HG03565 (cell line): Measurements from ENCODE around the gene PAPPA.

Experiments
- ATAC-seq: cut with Tn5 transposase; IDR thresholded peaks from one replicate; pipeline ENCODE4 v1.9.1; 2021; ENCODE audit warnings: mild to moderate bottlenecking, moderate library complexity; ENCODE audit not compliant: unreplicated experiment

The PAPPA gene, protein sequence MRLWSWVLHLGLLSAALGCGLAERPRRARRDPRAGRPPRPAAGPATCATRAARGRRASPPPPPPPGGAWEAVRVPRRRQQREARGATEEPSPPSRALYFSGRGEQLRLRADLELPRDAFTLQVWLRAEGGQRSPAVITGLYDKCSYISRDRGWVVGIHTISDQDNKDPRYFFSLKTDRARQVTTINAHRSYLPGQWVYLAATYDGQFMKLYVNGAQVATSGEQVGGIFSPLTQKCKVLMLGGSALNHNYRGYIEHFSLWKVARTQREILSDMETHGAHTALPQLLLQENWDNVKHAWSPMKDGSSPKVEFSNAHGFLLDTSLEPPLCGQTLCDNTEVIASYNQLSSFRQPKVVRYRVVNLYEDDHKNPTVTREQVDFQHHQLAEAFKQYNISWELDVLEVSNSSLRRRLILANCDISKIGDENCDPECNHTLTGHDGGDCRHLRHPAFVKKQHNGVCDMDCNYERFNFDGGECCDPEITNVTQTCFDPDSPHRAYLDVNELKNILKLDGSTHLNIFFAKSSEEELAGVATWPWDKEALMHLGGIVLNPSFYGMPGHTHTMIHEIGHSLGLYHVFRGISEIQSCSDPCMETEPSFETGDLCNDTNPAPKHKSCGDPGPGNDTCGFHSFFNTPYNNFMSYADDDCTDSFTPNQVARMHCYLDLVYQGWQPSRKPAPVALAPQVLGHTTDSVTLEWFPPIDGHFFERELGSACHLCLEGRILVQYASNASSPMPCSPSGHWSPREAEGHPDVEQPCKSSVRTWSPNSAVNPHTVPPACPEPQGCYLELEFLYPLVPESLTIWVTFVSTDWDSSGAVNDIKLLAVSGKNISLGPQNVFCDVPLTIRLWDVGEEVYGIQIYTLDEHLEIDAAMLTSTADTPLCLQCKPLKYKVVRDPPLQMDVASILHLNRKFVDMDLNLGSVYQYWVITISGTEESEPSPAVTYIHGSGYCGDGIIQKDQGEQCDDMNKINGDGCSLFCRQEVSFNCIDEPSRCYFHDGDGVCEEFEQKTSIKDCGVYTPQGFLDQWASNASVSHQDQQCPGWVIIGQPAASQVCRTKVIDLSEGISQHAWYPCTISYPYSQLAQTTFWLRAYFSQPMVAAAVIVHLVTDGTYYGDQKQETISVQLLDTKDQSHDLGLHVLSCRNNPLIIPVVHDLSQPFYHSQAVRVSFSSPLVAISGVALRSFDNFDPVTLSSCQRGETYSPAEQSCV (N-terminal part only)

DNA sequence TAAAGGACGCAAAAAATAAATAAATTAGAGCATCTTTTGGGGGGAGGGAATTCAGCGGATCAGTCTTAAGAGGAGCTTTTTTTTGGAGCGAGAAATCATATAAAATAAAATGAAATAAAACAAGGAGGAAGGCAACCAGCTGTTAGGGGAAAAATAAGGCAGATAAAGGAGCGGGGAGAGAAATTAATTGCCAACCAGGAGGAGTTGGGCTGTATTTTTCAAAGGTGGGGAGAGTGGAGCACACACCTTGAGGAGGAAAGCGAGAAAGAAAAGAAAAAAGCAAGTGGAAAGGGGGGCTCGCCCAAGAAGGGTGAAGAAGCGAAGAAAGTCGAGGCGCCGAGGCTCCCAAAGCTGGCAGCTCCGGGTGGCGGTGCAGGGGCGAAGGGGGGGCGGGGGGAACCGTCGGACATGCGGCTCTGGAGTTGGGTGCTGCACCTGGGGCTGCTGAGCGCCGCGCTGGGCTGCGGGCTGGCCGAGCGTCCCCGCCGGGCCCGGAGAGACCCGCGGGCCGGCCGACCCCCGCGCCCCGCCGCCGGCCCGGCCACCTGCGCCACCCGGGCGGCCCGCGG is at the start of gene PAPPA:
Gene PAPPA, plus strand, starts transcription at position 27 of the 569 bp plus-strand sequence. Its CDS starts 382 bp downstream, at position 409.
- ATAC-seq, result no peak

DNA sequence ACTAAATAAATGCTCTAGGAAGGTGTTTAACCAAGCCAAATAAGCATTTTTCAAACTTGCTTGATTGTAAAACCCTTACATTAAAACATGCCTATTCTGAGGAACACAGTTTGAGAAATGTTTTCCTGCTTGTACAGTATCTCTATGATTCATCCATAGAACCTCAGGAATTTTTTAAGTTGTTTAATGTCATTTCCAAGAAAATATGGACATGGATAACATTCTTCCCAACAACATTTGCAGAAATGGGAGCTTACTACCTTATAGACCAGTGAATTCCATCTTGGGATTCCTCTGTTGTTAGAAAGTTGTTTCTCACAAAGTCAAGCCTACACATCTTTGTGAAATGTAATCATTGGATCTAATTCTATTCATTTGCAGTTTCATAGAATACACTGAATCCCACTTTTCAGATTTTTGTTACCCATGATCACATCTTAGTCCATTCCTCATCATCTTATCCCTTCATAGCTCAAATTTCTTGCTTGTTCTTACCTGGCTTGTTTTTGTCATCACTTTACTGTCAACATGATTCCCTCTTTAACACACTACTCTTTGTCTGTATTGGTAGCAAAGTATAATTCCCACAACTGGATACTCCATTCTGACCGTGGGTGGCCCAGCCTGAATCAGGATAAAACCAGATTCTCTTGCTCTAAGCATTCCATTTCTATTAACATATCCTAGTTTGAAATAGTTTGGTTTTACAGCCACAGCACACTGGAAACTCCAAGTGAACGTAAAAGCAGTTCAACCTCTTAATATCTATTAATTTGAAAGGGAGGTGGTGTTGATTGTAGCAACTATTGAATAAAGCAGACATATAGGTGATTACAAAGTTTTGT is 49.4 kb upstream of the PAPPA start:
- ATAC-seq, result no peak

DNA sequence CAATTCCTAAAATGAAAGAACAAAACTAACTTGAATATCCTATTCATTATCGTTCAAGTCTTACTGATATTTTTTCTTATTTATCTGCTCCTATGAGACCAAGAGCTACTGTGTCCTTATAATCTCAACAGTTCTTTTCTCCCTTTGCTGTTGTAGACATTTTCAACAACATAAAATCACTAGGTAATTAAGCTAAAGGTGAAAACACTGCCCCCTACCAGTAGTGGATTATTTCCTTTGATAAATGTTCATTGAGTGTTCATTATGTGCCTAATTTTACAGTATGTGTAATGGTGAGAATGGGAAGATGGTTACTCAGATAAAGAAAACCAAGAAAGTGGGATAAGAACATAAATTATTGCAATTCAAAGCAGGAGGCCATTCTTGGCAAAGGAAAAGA is 41.4 kb upstream of the PAPPA start:
- ATAC-seq, result no peak

DNA sequence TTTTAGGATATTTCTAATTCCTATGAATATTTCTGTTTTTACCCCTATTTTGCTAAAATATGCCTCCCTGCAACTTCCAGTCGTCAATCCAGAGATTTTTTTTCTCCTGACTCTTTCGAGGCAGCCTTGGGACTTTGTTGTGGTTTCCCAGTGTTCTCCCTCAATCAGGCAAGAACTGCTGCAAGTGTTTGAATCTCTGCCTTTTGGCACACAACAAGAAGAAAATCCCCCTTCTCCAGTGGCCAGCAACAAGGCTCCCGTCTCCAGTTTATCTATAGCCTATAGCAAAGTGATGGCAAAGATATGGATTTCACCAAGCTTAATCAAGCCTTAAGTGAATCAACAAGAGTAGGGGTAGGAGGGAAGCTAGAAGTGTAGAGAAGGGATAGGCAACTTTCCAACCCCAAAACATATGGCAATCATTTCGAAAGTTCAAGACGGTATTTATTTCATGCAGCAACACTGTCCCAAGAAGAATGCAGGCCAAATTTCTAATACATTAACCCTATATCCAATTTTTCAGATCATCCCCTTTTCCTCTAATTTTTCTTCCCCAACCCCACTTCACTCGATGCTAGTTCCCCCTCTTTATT is 37.7 kb upstream of the PAPPA start:
- no peak for ATAC-seq

DNA sequence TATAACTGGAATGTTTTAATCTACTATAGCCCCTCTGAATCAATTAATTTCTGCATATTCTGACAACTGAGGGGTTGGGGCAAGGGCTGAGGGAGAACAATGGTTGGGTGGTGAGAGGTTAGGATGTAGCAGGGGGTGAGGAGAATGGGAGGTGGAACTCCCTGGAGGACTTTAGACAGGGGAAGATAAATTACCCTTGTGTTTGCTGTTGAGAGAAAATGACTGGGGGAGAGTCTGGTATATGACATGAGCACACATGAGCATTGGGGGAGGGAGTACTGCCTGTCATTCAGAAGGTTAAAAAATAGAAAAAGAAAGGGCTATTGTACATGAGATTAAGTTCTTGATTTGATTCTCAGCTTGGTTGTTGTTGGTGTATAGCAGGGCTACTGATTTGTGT is 37.2 kb upstream of the PAPPA start:
- no peak for ATAC-seq

DNA sequence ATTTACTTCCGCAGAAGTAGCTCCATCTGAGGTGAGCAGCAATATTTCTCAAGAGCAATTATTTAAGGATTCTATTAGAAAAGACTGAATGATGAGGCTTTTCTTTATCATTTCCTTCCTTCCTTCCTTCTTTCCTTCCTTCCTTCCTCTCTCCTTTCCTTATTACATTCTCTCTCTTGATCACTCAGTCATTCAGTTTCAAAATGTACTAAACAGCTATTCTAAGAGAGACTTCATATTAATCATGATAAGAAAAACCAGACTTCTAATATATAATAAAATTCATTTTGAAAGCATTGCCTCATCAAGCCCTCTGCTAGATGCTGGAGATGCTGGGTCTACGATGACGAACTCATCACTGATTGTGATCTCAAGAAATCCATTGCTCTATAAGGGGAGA is 30.4 kb upstream of the PAPPA start:
- no peak for ATAC-seq

DNA sequence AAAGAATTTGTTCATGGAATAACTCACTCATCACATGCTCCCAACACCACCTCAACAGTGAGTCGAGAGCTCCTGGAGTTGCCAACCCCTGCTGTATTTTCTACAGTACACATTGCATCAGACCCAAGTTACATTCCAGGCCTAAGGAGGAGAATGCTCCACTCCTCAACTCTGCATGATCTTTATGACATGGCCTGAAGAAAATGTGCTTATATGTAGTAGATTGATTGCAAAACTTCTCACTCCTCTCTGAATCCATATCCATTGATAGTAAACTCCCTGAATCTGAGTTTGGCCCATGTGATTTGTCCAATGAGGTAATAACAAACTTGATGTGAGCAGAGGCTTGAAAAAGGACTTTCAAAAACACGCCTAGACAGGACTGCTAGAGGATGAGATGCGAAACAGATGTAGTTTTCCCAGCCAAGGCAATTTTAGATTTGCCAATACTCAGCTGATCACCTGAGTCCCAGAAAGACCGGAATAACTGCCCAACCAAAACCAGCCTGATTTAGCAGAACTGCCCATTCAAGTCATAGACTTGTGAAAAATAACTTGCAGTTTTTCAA is 29.0 kb upstream of the PAPPA start:
- ATAC-seq, result no peak

DNA sequence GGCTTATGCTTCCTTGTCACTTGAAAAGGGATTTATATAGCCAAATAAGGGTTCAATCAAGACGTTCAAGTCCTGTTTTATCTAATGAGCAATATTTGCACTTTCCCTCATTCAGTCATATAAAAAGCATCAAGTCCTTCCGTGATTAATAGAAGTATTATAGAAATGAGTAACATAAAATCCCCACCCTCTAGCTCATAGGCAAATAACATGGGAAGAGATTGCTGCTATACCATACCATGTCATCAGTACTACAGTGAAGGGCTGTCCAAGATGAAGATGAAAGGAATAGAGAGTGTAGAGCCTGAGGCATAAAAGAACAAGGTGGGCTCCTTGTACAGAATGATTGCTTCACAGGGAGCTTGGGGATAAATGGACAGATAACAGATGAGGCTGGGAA is 20.4 kb upstream of the PAPPA start:
- ATAC-seq, result peak; percentile 75

DNA sequence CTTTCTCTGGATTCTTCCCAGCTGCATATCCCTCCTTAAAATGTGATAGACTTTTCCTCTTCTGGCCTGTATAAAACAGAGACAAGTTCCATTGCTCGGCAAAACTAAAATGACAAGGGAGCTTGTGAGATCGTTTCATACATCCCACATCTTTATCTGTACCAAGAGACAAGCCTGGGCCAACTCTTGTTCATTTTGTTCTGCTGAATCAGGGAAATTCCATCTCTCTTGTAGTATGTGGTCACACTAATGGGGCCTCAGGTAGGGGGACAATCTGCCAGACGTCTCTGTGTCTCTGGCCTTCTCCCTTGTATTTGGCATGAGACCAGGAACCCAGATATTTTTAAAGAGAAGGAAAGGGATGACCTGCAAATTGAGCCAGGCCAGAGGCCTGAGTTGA is 18.6 kb upstream of the PAPPA start:
- no peak for ATAC-seq

DNA sequence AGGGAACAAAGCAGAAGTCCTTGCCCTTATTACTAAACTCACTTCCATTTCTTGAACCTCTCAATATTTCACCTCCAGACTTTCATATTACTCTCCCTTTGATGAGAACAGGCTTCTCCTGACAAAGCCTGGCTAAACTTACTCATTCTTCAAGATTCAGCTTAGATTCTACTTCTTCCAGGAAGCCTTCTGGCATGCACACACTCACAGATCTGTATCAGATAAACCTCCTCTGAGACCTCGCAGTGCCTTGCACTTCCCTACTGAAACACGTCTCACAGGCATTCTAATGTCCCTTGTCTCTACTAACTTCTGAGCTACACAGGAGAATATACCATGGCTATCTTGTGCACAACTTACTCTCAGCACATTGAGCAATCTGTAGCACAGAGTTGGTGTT is 16.6 kb upstream of the PAPPA start:
- no peak for ATAC-seq

DNA sequence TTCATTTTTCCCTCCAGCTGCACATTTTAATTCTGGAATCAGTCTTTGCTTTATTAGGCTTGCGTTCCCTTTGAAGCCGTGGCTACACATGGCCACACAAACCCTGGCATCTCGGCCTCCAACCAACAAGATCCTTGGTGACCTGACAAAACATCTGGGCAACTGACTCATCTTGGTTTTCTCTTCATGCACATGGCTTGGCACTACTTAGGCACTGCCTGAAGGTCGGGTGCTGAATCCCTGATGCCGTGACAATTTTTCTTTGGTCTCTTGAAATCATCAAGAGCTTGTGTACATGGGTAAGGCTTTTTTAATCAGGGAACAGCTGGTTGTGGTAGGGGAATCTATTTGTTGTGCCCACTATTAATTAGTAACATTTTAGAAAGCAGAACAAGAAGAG is 16.0 kb upstream of the PAPPA start:
- ATAC-seq, result no peak

DNA sequence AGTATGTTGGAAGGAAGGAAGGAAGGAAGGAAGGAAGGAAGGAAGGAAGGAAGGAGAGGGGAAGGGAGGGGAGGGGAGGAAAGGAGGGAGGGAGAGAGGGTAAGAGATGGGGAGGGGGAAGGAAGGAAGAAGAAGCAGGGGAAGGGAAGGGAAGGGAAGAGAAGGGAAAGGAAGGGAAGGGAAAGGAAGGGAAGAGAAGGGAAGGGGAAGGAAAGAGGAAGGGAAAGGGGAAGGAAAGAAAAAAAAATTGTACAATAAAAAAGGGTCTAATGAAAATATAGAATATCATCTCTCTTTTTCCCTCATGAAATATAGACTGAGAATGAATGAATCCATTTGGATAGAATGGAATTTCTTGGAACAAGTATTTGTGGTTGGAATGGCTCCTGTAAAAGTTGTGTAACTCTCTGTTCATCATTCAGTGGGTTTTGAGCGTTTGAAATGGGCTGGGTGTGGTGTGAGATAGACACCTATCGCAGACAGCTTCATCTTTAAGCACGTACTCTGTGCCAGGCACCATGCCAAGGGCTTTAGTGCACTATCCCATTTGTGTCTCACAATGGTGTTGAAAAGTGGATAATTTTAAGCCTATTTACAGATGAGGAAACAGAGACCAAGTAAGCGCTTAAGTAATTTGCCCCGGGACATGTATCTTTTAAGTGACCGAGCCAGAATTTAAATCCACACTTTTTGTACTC is 11.6 kb upstream of the PAPPA start:
- ATAC-seq, result no peak

DNA sequence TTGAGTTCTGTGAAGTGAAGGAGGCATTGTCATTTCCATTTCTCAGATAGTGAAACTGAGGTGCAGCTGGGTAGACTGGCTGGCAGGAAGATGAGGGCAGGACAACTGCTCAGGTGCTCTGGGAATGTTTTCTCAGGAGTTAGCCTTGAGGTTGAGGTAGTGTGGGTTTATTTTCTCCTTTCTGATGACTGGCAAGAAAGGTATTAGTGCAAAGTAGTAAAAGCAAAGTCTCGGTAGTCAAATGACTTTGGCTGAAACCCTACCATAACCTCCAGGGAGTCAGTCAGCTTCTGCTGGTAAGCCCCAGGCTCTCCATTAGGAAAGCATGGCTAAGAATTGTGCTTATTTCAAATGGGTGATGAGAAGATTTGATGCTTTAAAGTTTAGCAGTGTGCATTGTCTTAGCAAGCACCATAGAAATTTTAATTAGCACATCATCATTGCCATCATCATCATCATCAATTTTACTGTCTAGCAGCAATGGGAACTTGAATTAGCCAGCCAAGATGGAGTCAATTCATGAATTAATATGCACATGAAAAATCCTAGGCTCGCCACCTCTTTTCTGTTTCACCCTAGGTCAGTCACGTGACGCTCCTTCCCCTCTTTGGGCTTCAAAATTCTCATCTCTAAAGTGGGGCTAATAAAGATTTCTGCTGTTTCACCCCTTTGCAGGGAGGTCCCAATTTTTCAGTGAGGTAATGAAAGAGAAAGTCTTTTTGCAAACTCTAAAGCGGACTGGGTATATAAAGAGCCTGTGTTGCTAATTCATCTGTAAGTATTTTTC is 10.7 kb upstream of the PAPPA start:
- no peak for ATAC-seq

DNA sequence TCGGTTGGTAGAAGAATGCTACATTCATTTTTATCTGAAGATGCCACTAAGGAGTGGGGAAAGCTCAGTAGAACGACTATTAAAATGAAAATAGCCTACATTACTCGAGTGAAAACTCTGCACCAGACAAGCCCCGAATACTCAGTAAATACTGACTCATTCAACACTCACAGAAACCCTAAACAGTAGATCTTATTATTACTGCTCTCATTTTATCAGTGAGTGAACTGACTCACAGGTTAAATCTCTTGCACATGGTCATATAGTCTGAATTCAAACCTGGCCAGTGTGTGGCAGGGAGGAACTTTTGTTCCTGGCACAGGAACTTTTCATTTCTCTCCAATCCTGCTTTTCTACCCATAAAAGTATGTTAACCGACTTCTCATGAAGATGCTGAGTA is 9.6 kb upstream of the PAPPA start:
- no peak for ATAC-seq

DNA sequence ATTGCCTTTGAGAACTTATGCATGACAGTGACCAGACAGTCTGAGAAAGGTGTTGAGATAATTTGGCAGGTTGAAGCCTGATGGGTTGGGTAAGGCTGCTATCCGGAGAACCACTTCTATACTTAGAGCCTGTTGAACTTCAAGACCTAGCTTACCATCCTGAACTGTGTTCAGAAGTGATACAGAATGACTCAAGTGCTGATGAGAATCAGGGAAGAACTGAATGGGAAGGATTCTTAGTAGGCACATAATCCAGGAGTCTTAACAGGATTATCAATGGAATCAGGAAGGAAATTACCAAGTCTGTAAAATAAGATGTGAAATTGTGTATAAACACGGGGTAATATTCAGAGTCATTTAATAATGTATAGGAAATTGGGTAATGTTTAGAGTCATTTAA is 9.0 kb upstream of the PAPPA start:
- ATAC-seq, result no peak

DNA sequence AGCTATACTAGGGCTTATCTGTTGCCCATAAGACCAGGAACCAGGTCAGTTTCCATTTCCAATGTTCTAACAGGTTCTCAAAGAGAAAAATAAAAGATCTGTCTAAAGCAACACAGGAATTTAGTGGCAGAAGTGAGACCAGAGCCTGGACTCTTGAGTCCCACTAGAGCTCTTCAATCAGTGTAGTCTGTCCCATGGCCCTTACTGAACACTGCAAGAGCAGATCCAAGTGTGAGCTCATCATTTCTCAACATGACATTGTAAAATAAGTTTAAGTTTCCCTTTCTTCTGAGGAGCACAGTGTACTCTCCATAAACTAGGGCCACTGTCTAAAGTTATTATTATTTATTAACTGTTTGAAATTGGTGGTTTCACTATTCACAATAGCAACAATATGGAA is 8.6 kb upstream of the PAPPA start:
- no peak for ATAC-seq

DNA sequence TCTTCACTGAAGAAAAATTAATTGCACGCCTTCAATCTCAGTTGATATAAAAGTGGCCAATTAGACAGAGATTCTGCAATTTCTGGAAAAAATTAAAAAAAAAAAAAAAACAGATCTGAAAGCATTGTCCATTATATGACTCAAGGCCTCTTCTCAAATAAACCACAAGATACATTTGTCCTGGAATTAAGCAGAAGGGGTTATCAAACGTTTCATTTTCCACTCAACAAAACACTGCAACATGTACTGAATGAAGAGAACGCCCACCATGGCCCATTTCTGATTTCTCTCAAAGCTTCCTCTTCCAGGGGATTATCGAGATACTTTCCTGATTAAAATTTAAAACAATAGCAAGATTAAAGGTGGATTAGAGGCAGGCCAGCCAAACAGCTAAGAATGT is 5.8 kb upstream of the PAPPA start:
- no peak for ATAC-seq

DNA sequence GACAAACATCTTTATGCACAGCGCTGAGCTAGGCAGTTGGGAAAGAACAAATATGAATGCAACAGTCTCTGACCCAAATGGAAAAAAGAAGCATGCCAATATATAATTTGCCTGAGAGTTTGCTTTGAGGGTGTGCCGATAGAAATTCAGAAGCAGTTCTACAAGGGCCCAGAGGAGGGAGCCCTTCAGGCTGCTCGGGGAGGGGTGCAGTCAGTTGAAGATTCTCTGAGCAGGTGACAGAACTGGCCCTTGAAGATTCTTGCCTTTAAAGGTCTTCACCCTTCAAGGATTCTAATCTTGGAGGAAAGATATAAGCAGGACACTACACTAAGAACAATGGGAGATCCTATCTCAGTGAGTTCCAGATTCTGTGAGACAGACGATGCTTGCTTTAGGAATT is 3.7 kb upstream of the PAPPA start:
- ATAC-seq, result no peak
